Measurements from ENCODE around the gene ARHGEF12.

The ARHGEF12 gene

GRCh38 chr11:120386318-120386717, 50.1 kb downstream of the ARHGEF12 start:
- DNase-seq (ENCODE audit: low read depth in 1 of 2, low spot score in 1 of 2), result no peak

- no peak for DNase-seq (ENCODE audit: low read depth in 1 of 2, low spot score in 1 of 2)
Measured at GRCh38 chr11:120386774-120387371, 50.7 kb downstream of the ARHGEF12 start.

GRCh38 chr11:120388261-120388660, 52.0 kb downstream of the ARHGEF12 start:
- DNase-seq (ENCODE audit: low read depth in 1 of 2, low spot score in 1 of 2), result no peak

GRCh38 chr11:120389693-120390584, 53.7 kb downstream of the ARHGEF12 start:
- DNase-seq (ENCODE audit: low read depth in 1 of 2, low spot score in 1 of 2), result no peak

- no peak for DNase-seq (ENCODE audit: low read depth in 1 of 2, low spot score in 1 of 2)
Measured at GRCh38 chr11:120390585-120390922, 54.3 kb downstream of the ARHGEF12 start.

- DNase-seq (ENCODE audit: low read depth in 1 of 2, low spot score in 1 of 2), result no peak
Measured at GRCh38 chr11:120391292-120391691, 55.1 kb downstream of the ARHGEF12 start.

GRCh38 chr11:120391854-120392253, 55.6 kb downstream of the ARHGEF12 start:
- DNase-seq (ENCODE audit: low read depth in 1 of 2, low spot score in 1 of 2), result no peak

- DNase-seq (ENCODE audit: low read depth in 1 of 2, low spot score in 1 of 2), result no peak
Measured at GRCh38 chr11:120392314-120392713, 56.1 kb downstream of the ARHGEF12 start.

GRCh38 chr11:120392793-120393192, 56.6 kb downstream of the ARHGEF12 start:
- no peak for DNase-seq (ENCODE audit: low read depth in 1 of 2, low spot score in 1 of 2)

GRCh38 chr11:120394119-120394518, 57.9 kb downstream of the ARHGEF12 start:
- DNase-seq (ENCODE audit: low read depth in 1 of 2, low spot score in 1 of 2), result no peak

GRCh38 chr11:120395778-120396177, 59.6 kb downstream of the ARHGEF12 start:
- DNase-seq (ENCODE audit: low read depth in 1 of 2, low spot score in 1 of 2), result no peak

- DNase-seq (ENCODE audit: low read depth in 1 of 2, low spot score in 1 of 2), result no peak
Measured at GRCh38 chr11:120398132-120398531, 61.9 kb downstream of the ARHGEF12 start.

- no peak for DNase-seq (ENCODE audit: low read depth in 1 of 2, low spot score in 1 of 2)
Measured at GRCh38 chr11:120399307-120399706, 63.1 kb downstream of the ARHGEF12 start.

- DNase-seq (ENCODE audit: low read depth in 1 of 2, low spot score in 1 of 2), result no peak
Measured at GRCh38 chr11:120400564-120401364, 64.6 kb downstream of the ARHGEF12 start.

GRCh38 chr11:120401506-120401905, 65.3 kb downstream of the ARHGEF12 start:
- no peak for DNase-seq (ENCODE audit: low read depth in 1 of 2, low spot score in 1 of 2)

GRCh38 chr11:120403966-120404365, 67.8 kb downstream of the ARHGEF12 start:
- DNase-seq (ENCODE audit: low read depth in 1 of 2, low spot score in 1 of 2), result no peak

GRCh38 chr11:120404495-120404894, 68.3 kb downstream of the ARHGEF12 start:
- DNase-seq (ENCODE audit: low read depth in 1 of 2, low spot score in 1 of 2), result no peak

GRCh38 chr11:120409655-120410054, 73.4 kb downstream of the ARHGEF12 start:
- DNase-seq (ENCODE audit: low read depth in 1 of 2, low spot score in 1 of 2), result no peak

- no peak for DNase-seq (ENCODE audit: low read depth in 1 of 2, low spot score in 1 of 2)
Measured at GRCh38 chr11:120410622-120411380, 74.6 kb downstream of the ARHGEF12 start.

GRCh38 chr11:120413480-120413879, 77.3 kb downstream of the ARHGEF12 start:
- no peak for DNase-seq (ENCODE audit: low read depth in 1 of 2, low spot score in 1 of 2)

GRCh38 chr11:120420572-120420971, 84.4 kb downstream of the ARHGEF12 start:
- no peak for DNase-seq (ENCODE audit: low read depth in 1 of 2, low spot score in 1 of 2)

Data from activated T-helper 1 cell treated with anti-CD3 and anti-CD28 coated beads, Interleukin-2, amount 50 U/mL, for 16 hours (primary cell).